ENCODE measurements around the gene KHK.

DNA sequence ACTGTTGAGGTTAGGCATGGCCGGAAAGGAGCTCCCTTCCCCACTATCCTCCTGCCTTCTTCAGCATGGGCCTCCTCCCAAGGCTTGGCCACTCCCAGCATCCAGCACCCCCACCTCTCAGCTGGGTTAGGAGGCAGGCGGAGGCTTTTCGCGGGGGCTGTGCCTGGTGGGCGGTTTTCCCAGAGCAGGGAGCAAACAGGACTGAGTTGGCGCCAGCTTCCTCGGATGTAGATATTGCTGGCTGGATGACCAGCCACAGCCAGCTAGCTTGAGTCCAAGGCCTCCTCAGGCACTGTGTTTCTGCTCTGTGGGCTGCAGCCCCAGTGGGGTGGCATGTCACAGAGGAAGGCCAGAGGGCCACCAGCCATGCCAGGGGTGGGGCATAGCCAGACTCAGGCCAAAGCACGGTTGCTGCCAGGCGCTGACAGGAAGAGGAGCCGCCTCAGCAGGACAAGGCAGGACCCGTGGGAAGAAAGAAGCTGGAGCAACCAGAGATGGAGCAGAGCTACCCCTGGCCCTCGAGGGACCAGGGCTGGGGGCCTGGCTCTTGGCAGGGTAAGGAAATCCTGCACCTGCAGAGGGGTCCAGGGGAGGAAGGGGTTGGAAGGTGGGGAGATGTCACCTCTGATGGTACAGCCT lies 62.3 kb downstream of the KHK start, which contains the start of gene TCF23:
- TF ChIP-seq POLR2AphosphoS5 (IDR thresholded peaks at IDR 0.05; ENCODE audit: borderline replicate concordance, low read depth, low read length) (no peak), EZH2 (IDR thresholded peaks at IDR 0.05) (no peak), FOXP2 (optimal IDR thresholded peaks at IDR 0.05; ENCODE audit: control extremely low read depth, extremely low read length, insufficient read depth) (no peak)
